ENCODE results near the gene SLC66A3.

DNA sequence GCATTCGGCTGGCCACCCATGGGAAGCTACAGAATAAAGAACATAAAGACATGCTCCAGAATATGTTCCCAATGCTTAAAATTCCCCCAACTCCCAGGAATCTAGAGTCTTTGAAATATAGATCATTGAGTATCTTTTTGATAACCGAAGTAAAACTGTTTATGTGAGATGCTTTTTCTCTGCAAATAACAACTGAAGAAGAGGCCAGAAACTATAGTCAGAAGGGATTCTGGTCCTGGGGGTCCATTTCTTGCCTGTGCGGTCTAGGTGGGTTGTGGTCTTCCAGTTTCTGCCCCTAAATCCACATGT, 30.6 kb upstream of the SLC66A3 start:
- TF ChIP-seq, protein P1, sequence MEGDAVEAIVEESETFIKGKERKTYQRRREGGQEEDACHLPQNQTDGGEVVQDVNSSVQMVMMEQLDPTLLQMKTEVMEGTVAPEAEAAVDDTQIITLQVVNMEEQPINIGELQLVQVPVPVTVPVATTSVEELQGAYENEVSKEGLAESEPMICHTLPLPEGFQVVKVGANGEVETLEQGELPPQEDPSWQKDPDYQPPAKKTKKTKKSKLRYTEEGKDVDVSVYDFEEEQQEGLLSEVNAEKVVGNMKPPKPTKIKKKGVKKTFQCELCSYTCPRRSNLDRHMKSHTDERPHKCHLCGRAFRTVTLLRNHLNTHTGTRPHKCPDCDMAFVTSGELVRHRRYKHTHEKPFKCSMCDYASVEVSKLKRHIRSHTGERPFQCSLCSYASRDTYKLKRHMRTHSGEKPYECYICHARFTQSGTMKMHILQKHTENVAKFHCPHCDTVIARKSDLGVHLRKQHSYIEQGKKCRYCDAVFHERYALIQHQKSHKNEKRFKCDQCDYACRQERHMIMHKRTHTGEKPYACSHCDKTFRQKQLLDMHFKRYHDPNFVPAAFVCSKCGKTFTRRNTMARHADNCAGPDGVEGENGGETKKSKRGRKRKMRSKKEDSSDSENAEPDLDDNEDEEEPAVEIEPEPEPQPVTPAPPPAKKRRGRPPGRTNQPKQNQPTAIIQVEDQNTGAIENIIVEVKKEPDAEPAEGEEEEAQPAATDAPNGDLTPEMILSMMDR (IDR thresholded peaks at IDR 0.05), result no peak
- no peak for TF ChIP-seq POLR2AphosphoS5 (IDR thresholded peaks at IDR 0.05)
